Heart right ventricle (tissue), 16 donors: ENCODE results near the gene ZBTB11. TPM values are rescaled to one million over a fixed set of nuclear protein-coding genes. Genes with fewer than 3 reads are reported as not detected.
A peak's percentile ranks its signal among the peaks of the same experiment; 100 is the strongest.
"Not testable (repeated sequence)": the region's sequence is repeated elsewhere in the genome, so short reads cannot be mapped to it uniquely, and the experiment has no call there.

Experiments
- ATAC-seq, 8 donors: fragments of 200-7000 bp; cut with Tn5 transposase; one replicate each; pipeline ENCODE4 v1.9.1; 2020; ENCODE audit warnings: mild to moderate bottlenecking in 8 of 8, moderate library complexity in 8 of 8, moderate number of reproducible peaks in 1 of 8
- DNase-seq, 2 donors: peaks; one replicate each; pipeline ENCODE4 v3.0.0-alpha.2; 2020
- H3K27ac ChIP-seq, 10 donors: fragments of 200-600 bp; sonication (generic) in 2 of 10; one replicate each; pipeline versions ENCODE4 v1.5.0 to v1.8.0; 2020 to 2022; ENCODE audit warnings: mild to moderate bottlenecking in 3 of 10
- H3K27me3 ChIP-seq, 7 donors: fragments of 200-600 bp; one replicate each; pipeline ENCODE4 v1.8.0; 2021 to 2022; ENCODE audit warnings: mild to moderate bottlenecking in 2 of 7
- H3K36me3 ChIP-seq, 9 donors: fragments of 200-600 bp; sonication (generic) in 1 of 9; one replicate each; pipeline versions ENCODE4 v1.5.0 to v1.8.0; 2020 to 2022; ENCODE audit warnings: mild to moderate bottlenecking in 2 of 9
- H3K4me1 ChIP-seq, 9 donors: fragments of 200-600 bp; sonication (generic) in 1 of 9; one replicate each; pipeline versions ENCODE4 v1.5.0 to v1.8.0; 2020 to 2022; ENCODE audit warnings: mild to moderate bottlenecking in 4 of 9
- H3K4me3 ChIP-seq, 10 donors: fragments of 200-600 bp; sonication (generic) in 2 of 10; one replicate each; pipeline versions ENCODE4 v1.5.0 to v1.8.0; 2020 to 2022; ENCODE audit warnings: mild to moderate bottlenecking in 7 of 10, moderate library complexity in 2 of 10
- H3K9me3 ChIP-seq, 11 donors: fragments of 200-600 bp in 10 of 11; sonication (generic) in 2 of 11; one replicate each; pipeline versions ENCODE4 v1.5.0 to v1.8.0; 2013 to 2022; ENCODE audit warnings: mild to moderate bottlenecking in 2 of 11, control low read depth in 1 of 11, moderate library complexity in 1 of 11
- WGBS, 2 donors: extraction: QIAGEN DNeasy Blood & Tissue Kit; methylation state at CpG; one replicate each; pipeline ENCODE4 v1.1.7; 2013; ENCODE audit warnings: inconsistent platforms in 1 of 2; 5-methylcytosine and 5-hydroxymethylcytosine counted together
- intact Hi-C, 10 donors: fragments of 100-400 bp; cut with DNase I; formaldehyde crosslinking; loops; one replicate each; pipeline versions ENCODE4 v1.11.1 to v1.14.2; 2022
- polyA plus RNA-seq, 2 donors: library from polyadenylated mRNA; stranded (reverse); fragments of 200-250 nt; gene quantifications; one replicate each; pipeline ENCODE4 v1.2.3, GENCODE V29; 2013
- total RNA-seq, 10 donors: library from RNA; stranded (reverse); fragmentation: NEBNext Ultra II Directional in 3 of 10; extraction: Animal tissue kit (Norgen Biotek cat#: 25700) in 3 of 10; gene quantifications; one replicate each; pipeline versions ENCODE4 v1.2.1 to v1.2.4, GENCODE V29; 2021 to 2023
- TF ChIP-seq, protein P1 (sequence below), 9 donors: fragments of 200-600 bp; sonication (generic) in 2 of 9; IDR thresholded peaks; one replicate each; pipeline versions ENCODE4 v1.5.0 to v1.8.0; 2021 to 2022; ENCODE audit warnings: antibody characterized with exemption in 9 of 9, mild to moderate bottlenecking in 5 of 9, moderate library complexity in 1 of 9
- donor health status: Arrhythmogenic right ventricular cardiomyopathy.
- donor health status: ischemic (EF 13 %, LVEDD 7.1; RV severe dilation, severe dysfunction).
- donor health status: healthy with polysubstance abuse.
- donor health status: DM: no; HTN: yes; CAD: no.
- donor health status: DM: no; HTN: no; CAD: no.
- donor health status: ischemic (EF 25% LVEDD 6.9; RV normal size, moderate dysfunction).
- donor health status: ischemic (EF 25% LVEDD 5.7; RV mildly dilated, moderate dysfunction).
- donor health status: healthy.
- donor health status: DM: yes; HTN: yes; CAD: no.
- donor health status: Ischemic cardiomyopathy.
- donor health status: ischemic (EF 35%, LVEDD 5.7; RV mildly dilated, moderate dysfunction).
- donor health status: nonischemic (EF 11% LVEDD 7.7; RV severe dilation, severe dysfunction).
- donor health status: DM: yes; HTN: yes; CAD: no.
- donor health status: PGD.
- donor health status: ischemic (EF 29% LVEDD 5.4; RV normal size, mild dysfunction).
- donor health status: nonischemic (EF 23%, LVEDD 6.1; RV moderate dilation, normal function).

ZBTB11 gene
- total and polyA plus RNA-seq, 12 donors = 3.5 to 13.3 (median 8.4) TPM

DNA sequence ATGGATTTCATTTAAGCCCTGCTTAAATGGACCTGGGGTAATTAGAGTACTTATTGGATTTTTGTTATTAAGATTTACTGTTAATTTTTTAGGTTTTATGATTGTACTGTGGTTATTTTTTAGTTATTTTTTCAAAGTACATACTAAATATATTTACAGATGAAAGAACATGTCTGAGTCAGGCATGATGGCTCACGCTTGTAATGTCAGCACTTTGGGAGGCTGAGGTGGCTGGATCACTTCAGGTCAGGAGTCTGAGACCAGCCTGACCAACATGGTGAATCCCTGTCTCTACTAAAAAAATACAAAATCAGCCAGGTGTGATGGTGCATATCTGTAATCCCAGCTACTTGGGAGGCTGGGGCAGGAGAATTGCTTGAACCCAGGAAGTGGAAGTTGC is 25.8 kb upstream of the ZBTB11 start:
- intact Hi-C loops = no loop called here
- ATAC-seq (no peak), DNase-seq (no peak)
- Histone ChIP-seq H3K27me3 (no peaks in the 10 kb centered on the region), H3K27ac (no peak overlapping the region), H3K36me3 (no peaks in the 10 kb centered on the region), H3K4me3 (no peak overlapping the region), H3K4me1 (no peaks in the 10 kb centered on the region), H3K9me3 (no peaks in the 10 kb centered on the region)
- TF ChIP-seq, protein P1, sequence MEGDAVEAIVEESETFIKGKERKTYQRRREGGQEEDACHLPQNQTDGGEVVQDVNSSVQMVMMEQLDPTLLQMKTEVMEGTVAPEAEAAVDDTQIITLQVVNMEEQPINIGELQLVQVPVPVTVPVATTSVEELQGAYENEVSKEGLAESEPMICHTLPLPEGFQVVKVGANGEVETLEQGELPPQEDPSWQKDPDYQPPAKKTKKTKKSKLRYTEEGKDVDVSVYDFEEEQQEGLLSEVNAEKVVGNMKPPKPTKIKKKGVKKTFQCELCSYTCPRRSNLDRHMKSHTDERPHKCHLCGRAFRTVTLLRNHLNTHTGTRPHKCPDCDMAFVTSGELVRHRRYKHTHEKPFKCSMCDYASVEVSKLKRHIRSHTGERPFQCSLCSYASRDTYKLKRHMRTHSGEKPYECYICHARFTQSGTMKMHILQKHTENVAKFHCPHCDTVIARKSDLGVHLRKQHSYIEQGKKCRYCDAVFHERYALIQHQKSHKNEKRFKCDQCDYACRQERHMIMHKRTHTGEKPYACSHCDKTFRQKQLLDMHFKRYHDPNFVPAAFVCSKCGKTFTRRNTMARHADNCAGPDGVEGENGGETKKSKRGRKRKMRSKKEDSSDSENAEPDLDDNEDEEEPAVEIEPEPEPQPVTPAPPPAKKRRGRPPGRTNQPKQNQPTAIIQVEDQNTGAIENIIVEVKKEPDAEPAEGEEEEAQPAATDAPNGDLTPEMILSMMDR (IDR thresholded peaks at IDR 0.05) = no peak
- 78 to 88% methylated on average over 1 of the region's 1 CpG for WGBS, 2 donors

DNA sequence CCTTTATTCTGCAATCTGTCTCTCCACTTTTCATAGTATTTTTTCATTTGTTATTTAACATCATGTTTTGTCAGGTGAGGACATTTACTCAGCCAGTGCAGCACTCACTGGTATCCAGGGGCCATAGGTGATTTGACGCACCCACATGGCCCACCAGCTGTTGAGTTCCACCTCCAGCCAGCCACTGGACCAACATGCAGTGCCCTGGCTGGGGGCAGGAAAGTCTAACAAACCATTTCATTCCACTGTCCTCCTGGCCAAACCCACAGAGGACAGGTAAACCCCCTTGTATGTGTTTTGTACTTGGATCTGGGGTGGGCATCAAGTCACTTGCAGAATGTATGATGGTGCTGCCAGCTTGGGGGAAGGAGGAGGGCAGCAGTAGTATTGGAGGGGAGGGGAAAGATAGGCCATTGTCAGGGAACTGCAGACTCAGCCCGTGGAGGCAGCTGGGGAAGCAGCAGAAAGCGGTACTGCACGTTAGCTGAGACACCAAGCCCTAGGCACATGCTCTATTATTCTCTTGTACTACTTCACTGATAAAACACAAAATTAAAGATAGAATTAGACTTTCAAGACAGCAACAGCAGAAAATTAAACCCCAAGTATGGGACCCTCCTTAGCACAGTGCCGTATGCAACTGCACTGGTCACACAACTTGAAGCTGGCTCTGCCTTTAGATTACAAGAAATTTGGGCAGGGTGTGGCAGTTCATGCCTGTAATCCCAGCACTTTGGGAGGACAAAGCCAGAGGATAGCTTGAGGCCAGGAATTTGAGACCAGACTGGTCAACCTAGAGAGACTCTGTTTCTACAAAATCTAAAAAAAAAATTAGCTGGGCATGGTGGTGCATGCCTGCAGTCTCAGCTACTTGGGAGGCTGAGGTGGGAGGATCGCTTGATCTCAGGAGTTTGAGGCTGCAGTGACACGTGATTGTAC is 25.0 kb upstream of the ZBTB11 start:
- WGBS, 2 donors = 79 to 89% methylated on average over 7 of the region's 7 CpGs

DNA sequence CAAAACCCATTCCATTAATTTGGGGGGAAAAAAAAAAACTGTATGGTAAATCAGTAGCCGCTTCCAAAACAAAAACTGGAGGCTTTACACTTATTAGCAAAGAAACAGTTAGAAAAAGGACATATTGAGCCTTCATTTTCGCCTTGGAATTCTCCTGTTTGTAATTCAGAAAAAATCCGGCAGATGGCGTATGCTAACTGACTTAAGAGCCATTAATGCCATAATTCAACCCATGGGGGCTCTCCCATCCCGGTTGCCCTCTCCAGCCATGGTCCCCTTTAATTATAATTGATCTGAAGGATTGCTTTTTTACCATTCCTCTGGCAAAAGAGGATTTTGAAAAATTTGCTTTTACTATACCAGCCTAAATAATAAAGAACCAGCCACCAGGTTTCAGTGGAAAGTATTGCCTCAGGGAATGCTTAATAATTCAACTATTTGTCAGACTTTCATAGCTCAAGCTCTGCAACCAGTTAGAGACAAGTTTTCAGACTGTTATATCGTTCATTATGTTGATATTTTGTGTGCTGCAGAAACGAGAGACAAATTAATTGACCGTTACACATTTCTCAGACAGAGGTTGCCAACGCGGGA is 18.9 kb upstream of the ZBTB11 start:
- no peak for ATAC-seq
- DNase-seq = peak in 1 of 2 donors; percentile 38
- no peaks in the 10 kb centered on the region for H3K27me3 ChIP-seq
- no peaks in the 10 kb centered on the region for H3K9me3 ChIP-seq
- no peak overlapping the region for H3K27ac ChIP-seq
- H3K4me3 ChIP-seq = no peak overlapping the region
- intact Hi-C loops = no loop called here
- TF ChIP-seq, protein P1 (IDR thresholded peaks at IDR 0.05) = peak; percentile 59 to 82 (median 78)
- WGBS, 2 donors = 38 to 39% methylated on average over 10 of the region's 10 CpGs
- H3K4me1 ChIP-seq = peaks cover 0 to 12% (median 4%) of the 10 kb centered on the region in 9 donors
- H3K36me3 ChIP-seq = no peaks in the 10 kb centered on the region

More for the DNA sequence above, 25.0 kb upstream of the ZBTB11 start:
- Histone ChIP-seq H3K4me1 (no peaks in the 10 kb centered on the region), H3K9me3 (no peaks in the 10 kb centered on the region), H3K27me3 (no peaks in the 10 kb centered on the region), H3K4me3 (no peak overlapping the region), H3K36me3 (no peaks in the 10 kb centered on the region), H3K27ac (no peak overlapping the region)
- no peak for ATAC-seq
- no peak for DNase-seq
- TF ChIP-seq, protein P1 (IDR thresholded peaks at IDR 0.05) = no peak
- intact Hi-C loops = no loop called here

DNA sequence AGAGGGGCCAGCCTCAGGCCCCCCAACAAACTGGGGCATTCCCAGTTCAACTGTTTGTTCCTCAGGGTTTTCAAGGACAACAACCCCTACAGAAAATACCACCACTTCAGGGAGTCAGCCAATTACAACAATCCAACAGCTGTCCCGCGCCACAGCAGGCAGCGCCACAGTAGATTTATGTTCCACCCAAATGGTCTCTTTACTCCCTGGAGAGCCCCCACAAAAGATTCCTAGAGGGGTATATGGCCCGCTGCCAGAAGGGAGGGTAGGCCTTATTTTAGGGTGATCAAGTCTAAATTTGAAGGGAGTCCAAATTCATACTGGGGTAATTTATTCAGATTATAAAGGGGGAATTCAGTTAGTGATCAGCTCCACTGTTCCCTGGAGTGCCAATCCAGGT is 17.9 kb upstream of the ZBTB11 start:
- ATAC-seq, DNase-seq, H3K27ac ChIP-seq, intact Hi-C loops, H3K36me3 ChIP-seq, H3K9me3 ChIP-seq, H3K4me3 ChIP-seq, H3K27me3 ChIP-seq: not testable (repeated sequence)
- H3K4me1 ChIP-seq = peaks cover 0 to 17% (median 4%) of the 10 kb centered on the region in 9 donors
- WGBS, 2 donors = 86 to 95% methylated on average over 4 of the region's 4 CpGs
